Measurements from ENCODE around the gene GPATCH4. TPM values are rescaled to one million over a fixed set of nuclear protein-coding genes. Genes with fewer than 3 reads are reported as not detected.
"Not testable (repeated sequence)": the region's sequence is repeated elsewhere in the genome, so short reads cannot be mapped to it uniquely, and the experiment has no call there.

Gene GPATCH4
- total RNA-seq, 2 experiments from 2014 or later, result 33.3 to 51.6 TPM

DNA sequence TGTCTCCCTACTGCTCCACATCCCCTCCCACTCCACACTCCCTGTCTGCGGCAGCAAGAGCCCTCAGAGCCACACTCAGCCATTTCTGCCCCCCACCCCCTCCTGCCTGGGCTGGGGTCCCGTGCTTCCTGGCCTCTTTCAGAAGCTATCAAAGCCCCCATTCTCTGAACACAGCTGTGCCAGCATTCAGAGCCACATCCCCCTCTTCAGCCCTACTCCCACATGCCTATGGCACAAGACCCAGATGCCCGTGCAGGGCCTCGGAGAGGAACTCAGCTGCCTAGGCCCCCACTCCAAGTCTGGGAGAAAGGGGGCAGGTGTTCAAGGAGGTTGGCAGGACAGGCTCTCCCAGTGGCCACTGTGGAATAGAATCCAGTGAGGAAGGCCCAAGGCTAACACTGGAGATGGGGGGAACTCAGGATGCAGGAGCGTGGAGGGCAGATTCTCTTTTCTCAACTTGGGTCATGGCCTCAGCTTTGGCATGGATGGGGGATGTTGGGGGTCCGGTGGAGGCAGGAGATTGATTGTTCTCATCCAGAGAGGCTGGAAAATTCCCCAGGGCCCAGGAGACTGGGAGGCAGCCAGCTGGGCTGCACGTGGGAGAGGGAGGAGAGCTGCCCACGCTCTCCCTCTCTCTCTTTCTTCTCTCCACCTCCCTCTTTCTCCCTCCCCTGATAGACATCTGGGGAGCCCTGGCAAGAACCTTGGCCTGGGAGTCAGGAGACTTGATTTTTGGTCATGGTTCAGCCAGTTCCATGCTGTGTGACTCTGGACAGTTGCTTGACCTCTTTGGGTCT, 37.1 kb upstream of the GPATCH4 start:
- CTCF ChIA-PET (ENCODE audit: unreplicated experiment), result no interaction called here
- no peak for TF ChIP-seq EZH2phosphoT487 (IDR thresholded peaks at IDR 0.05; ENCODE audit: borderline replicate concordance, low read depth, low read length)
- TF ChIP-seq, protein P1, sequence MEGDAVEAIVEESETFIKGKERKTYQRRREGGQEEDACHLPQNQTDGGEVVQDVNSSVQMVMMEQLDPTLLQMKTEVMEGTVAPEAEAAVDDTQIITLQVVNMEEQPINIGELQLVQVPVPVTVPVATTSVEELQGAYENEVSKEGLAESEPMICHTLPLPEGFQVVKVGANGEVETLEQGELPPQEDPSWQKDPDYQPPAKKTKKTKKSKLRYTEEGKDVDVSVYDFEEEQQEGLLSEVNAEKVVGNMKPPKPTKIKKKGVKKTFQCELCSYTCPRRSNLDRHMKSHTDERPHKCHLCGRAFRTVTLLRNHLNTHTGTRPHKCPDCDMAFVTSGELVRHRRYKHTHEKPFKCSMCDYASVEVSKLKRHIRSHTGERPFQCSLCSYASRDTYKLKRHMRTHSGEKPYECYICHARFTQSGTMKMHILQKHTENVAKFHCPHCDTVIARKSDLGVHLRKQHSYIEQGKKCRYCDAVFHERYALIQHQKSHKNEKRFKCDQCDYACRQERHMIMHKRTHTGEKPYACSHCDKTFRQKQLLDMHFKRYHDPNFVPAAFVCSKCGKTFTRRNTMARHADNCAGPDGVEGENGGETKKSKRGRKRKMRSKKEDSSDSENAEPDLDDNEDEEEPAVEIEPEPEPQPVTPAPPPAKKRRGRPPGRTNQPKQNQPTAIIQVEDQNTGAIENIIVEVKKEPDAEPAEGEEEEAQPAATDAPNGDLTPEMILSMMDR (conservative IDR thresholded peaks at IDR 0.05; ENCODE audit: low read length), result no peak
- no peaks in the 10 kb centered on the region for H4K20me1 ChIP-seq (ENCODE audit: insufficient read depth, low read length)

DNA sequence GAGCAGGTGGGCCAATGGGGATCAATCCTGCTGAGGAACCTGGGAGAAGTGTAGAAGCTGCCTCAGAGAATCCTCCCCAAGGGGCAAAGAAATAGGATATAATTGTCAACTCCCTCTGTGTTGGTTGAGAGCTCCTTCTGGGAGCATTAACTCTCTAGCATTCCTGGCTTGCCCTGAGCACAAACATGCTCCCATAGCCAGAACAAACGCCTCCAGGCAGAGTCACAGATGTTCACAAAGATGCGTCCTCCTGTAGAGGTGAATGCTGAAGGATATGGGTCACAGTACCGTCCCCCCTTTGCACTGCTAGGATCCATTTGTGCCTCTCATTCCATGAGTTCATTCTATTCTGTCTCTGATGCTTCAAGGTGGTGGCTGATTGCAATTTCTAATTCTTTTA, 31.1 kb upstream of the GPATCH4 start:
- H3K36me3 ChIP-seq (ENCODE audit: insufficient read depth, low read length), result no peaks in the 10 kb centered on the region
- no peak overlapping the region for H3K4me2 ChIP-seq (ENCODE audit: low read length)
- no TSS peak for BruUV-seq (replicated peaks)
- ChIA-PET CTCF (ENCODE audit: unreplicated experiment) (no interaction called here), POLR2A (no interaction called here)
- no peak for DNase-seq (ENCODE audit: low spot score)
- H2AFZ ChIP-seq (ENCODE audit: low read length), result no peak overlapping the region
- TF ChIP-seq, protein P1 (conservative IDR thresholded peaks at IDR 0.05; ENCODE audit: low read length), result no peak
- no peak for TF ChIP-seq EZH2phosphoT487 (IDR thresholded peaks at IDR 0.05; ENCODE audit: borderline replicate concordance, low read depth, low read length)
- no peak overlapping the region for H3K4me3 ChIP-seq (ENCODE audit: low read depth, low read length, poor library complexity, severe bottlenecking)
- intact Hi-C loops (cut with micrococcal nuclease; ENCODE audit: unreplicated experiment), result no loop called here
- H3K79me2 ChIP-seq (ENCODE audit: insufficient read depth, low read depth, low read length), result no peaks in the 10 kb centered on the region
- peaks cover 13% of the 10 kb centered on the region for H3K4me1 ChIP-seq (ENCODE audit: insufficient read depth, low read length, poor library complexity, severe bottlenecking)
- no peaks in the 10 kb centered on the region for H3K9me2 ChIP-seq (ENCODE audit: insufficient read depth, low read length)
- no peak overlapping the region for H3K27ac ChIP-seq (ENCODE audit: low read depth, low read length, poor library complexity, severe bottlenecking)
- no peaks in the 10 kb centered on the region for H3K9me3 ChIP-seq (ENCODE audit: low read length)
- no peaks in the 10 kb centered on the region for H4K20me1 ChIP-seq (ENCODE audit: insufficient read depth, low read length)

More for the DNA sequence above, 37.1 kb upstream of the GPATCH4 start:
- BruUV-seq (replicated peaks), result no TSS peak
- Histone ChIP-seq H3K9me3 (ENCODE audit: low read length) (no peaks in the 10 kb centered on the region), H3K9me2 (ENCODE audit: insufficient read depth, low read length) (no peaks in the 10 kb centered on the region), H3K27ac (ENCODE audit: low read depth, low read length, poor library complexity, severe bottlenecking) (no peak overlapping the region), H3K4me3 (ENCODE audit: low read depth, low read length, poor library complexity, severe bottlenecking) (no peak overlapping the region), H3K4me1 (ENCODE audit: insufficient read depth, low read length, poor library complexity, severe bottlenecking) (no peaks in the 10 kb centered on the region), H2AFZ (ENCODE audit: low read length) (no peak overlapping the region), H3K79me2 (ENCODE audit: insufficient read depth, low read depth, low read length) (no peaks in the 10 kb centered on the region), H3K36me3 (ENCODE audit: insufficient read depth, low read length) (no peaks in the 10 kb centered on the region), H3K4me2 (ENCODE audit: low read length) (no peak overlapping the region)
- POLR2A ChIA-PET, result interaction anchor here (1.4 kb wide), 1 partner anchor 10 kb away, joined by 4 read pairs; no protein-coding TSS in a partner anchor
- DNase-seq (ENCODE audit: low spot score), result no peak
- intact Hi-C loops (cut with micrococcal nuclease; ENCODE audit: unreplicated experiment), result no loop called here

DNA sequence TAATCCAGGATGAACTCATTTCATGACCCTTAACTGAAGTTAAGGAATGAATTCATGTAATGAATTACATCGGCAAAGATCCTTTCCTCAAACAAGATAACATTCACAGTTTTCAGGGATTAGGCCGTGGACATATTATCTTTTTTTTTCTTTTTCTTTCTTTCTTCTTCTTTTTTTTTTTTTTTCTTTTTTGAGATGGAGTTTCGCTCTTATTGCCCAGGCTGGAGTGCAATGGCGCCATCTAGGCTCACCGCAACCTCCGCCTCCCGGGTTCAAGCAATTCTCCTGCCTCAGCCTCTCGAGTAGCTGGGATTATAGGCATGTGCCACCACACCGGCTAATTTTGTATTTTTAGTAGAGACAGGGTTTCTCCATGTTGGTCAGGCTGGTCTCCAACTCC, 29.9 kb upstream of the GPATCH4 start:
- H3K9me3 ChIP-seq (ENCODE audit: low read length); H3K36me3 ChIP-seq (ENCODE audit: insufficient read depth, low read length); CTCF ChIA-PET (ENCODE audit: unreplicated experiment); POLR2A ChIA-PET; H3K79me2 ChIP-seq (ENCODE audit: insufficient read depth, low read depth, low read length); H3K27ac ChIP-seq (ENCODE audit: low read depth, low read length, poor library complexity, severe bottlenecking); BruUV-seq (replicated peaks); H3K9me2 ChIP-seq (ENCODE audit: insufficient read depth, low read length); H3K4me2 ChIP-seq (ENCODE audit: low read length); H3K4me3 ChIP-seq (ENCODE audit: low read depth, low read length, poor library complexity, severe bottlenecking); H2AFZ ChIP-seq (ENCODE audit: low read length); H4K20me1 ChIP-seq (ENCODE audit: insufficient read depth, low read length); DNase-seq (ENCODE audit: low spot score); intact Hi-C loops (cut with micrococcal nuclease; ENCODE audit: unreplicated experiment): not testable (repeated sequence)
- peaks cover 23% of the 10 kb centered on the region for H3K4me1 ChIP-seq (ENCODE audit: insufficient read depth, low read length, poor library complexity, severe bottlenecking)
- TF ChIP-seq, protein P1 (conservative IDR thresholded peaks at IDR 0.05; ENCODE audit: low read length), result peak; percentile 44; the same call in 1 of the 2 replicates
